ENCODE results near the gene SRGAP1. TPM values are rescaled to one million over a fixed set of nuclear protein-coding genes. Genes with fewer than 3 reads are reported as not detected.

SRGAP1 gene
- total and polyA plus RNA-seq, 2 of the 8 experiments (the other 6 are each of a cell fraction or from before 2014, with no cell fraction given): 3.2 to 7.3 TPM

DNA sequence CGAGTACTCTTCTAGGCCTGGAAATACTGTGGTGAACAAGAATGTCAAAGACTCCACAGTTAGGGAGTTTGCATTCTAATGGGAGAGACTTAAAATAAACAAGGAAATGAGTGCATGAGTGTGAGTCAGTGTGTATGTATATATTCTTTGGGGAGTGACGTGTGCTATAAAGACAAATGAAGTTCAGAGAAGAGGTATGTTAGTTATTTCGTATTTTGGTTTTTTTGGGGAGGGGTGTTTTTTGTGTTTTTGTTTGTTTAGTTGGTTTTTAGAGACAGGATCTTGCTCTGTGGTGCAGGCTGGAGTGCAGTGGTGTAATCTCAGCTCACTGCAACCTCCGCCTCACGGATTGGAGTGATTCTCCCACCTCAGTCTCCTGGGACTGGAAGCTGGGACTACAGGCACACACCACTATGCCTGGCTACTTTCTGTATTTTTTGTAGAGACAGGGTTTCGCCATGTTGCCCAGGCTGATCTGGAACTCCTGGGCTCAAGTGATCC is 74.3 kb downstream of the SRGAP1 start:
- H3K23me2 ChIP-seq (ENCODE audit: low read depth, low read length): no peaks in the 10 kb centered on the region
- no peak overlapping the region for H3K23ac ChIP-seq (ENCODE audit: insufficient read length)
- no peak overlapping the region for H2BK120ac ChIP-seq (replicated peaks; ENCODE audit: low read depth, low read length)
- peaks cover 0 to 4% (median 2%) of the 10 kb centered on the region in 4 experiments; a peak in 3 of 7 replicates for H3K4me1 ChIP-seq (replicated peaks in 1 of 4; ENCODE audit: control insufficient read depth in 3 of 4, insufficient read depth in 4 of 4, low read length in 3 of 4)
- no peak overlapping the region for H4K91ac ChIP-seq (replicated peaks; ENCODE audit: insufficient read length, low read length)
- H3K9ac ChIP-seq (replicated peaks in 1 of 4; ENCODE audit: extremely low read depth in 1 of 4, low read depth in 3 of 4, low read length in 3 of 4): no peak overlapping the region; a peak in 1 of 7 replicates
- H2BK15ac ChIP-seq (ENCODE audit: low read length): no peak overlapping the region
- H3K79me1 ChIP-seq (ENCODE audit: low read depth, low read length): no peaks in the 10 kb centered on the region
- no peak for FAIRE-seq
- no peak overlapping the region for H3K4ac ChIP-seq (replicated peaks; ENCODE audit: insufficient read length, low read depth, low read length)
- no peak for DNase-seq (ENCODE audit: low read depth in 1 of 2, low spot score in 2 of 2)
- no peak overlapping the region for H2AK5ac ChIP-seq (ENCODE audit: low read depth, low read length)
- H3K9me3 ChIP-seq (ENCODE audit: insufficient read depth in 2 of 2, low read depth in 1 of 2, low read length in 1 of 2): no peaks in the 10 kb centered on the region
- no peak overlapping the region for H3K4me3 ChIP-seq (ENCODE audit: extremely low read depth in 1 of 4, insufficient read depth in 2 of 4, low read depth in 3 of 4, low read length in 4 of 4)
- no peak overlapping the region for H2BK5ac ChIP-seq (ENCODE audit: low read depth, low read length)
- no peaks in the 10 kb centered on the region for H4K20me1 ChIP-seq (replicated peaks in 1 of 2; ENCODE audit: control insufficient read depth in 1 of 2, insufficient read depth in 2 of 2, low read length in 2 of 2)
- CTCF ChIA-PET (ENCODE audit: partially characterized antibody): no interaction called here
- H3K27me3 ChIP-seq (replicated peaks in 1 of 4; ENCODE audit: control insufficient read depth in 3 of 4, extremely low read depth in 1 of 4, insufficient read depth in 3 of 4, low read length in 3 of 4): no peaks in the 10 kb centered on the region
- H2BK20ac ChIP-seq (ENCODE audit: low read length): no peak overlapping the region
- no peaks in the 10 kb centered on the region for H3K36me3 ChIP-seq (ENCODE audit: control insufficient read depth in 2 of 4, insufficient read depth in 4 of 4, low read length in 3 of 4)
- H3K4me2 ChIP-seq (ENCODE audit: insufficient read depth in 1 of 2, low read depth in 2 of 2, low read length in 2 of 2): no peak overlapping the region
- no peaks in the 10 kb centered on the region; a peak in 1 of 4 replicates for H3K79me2 ChIP-seq (ENCODE audit: control insufficient read depth in 1 of 2, insufficient read depth in 2 of 2, low read length in 2 of 2)
- H3K14ac ChIP-seq (ENCODE audit: insufficient read length): no peak overlapping the region
- H4K8ac ChIP-seq (ENCODE audit: extremely low read depth, insufficient read depth, low read length): no peak overlapping the region; the same call in 1 of the 2 replicates
- WGBS, 2 experiments (ENCODE audit: extremely low coverage in 1 of 2, insufficient coverage in 1 of 2, insufficient read length in 1 of 2, insufficient replicate concordance in 2 of 2, low coverage in 1 of 2, low lambda C conversion rate in 2 of 2, missing lambda C conversion rate in 1 of 2): 82 to 100% methylated on average over 2 to 6 of the region's 6 CpGs
- H3K27ac ChIP-seq (ENCODE audit: low read depth, low read length): no peak overlapping the region
- no peak overlapping the region for H4K5ac ChIP-seq (ENCODE audit: insufficient read length, low read depth, low read length)
- H2AFZ ChIP-seq (ENCODE audit: low read length): no peak overlapping the region
- POLR2A ChIA-PET (ENCODE audit: partially characterized antibody): no interaction called here
- H3K56ac ChIP-seq (replicated peaks; ENCODE audit: insufficient read length, low read depth, low read length): no peak overlapping the region
- H2BK12ac ChIP-seq (ENCODE audit: low read depth, low read length): no peak overlapping the region
- H3K18ac ChIP-seq (ENCODE audit: extremely low read depth, low read length): no peak overlapping the region
- TF ChIP-seq BRCA1 (IDR thresholded peaks at IDR 0.05; ENCODE audit: low read depth, low read length) (no peak), BCL11A (IDR thresholded peaks at IDR 0.05; ENCODE audit: low read depth in 2 of 2, low read length in 2 of 2) (no peak), TAF1 (IDR thresholded peaks at IDR 0.05; ENCODE audit: low read depth, low read length) (no peak), CBX5 (IDR thresholded peaks at IDR 0.05; ENCODE audit: low read depth, low read length) (no peak), SP4 (IDR thresholded peaks at IDR 0.05; ENCODE audit: low read length) (no peak), HDAC2 (IDR thresholded peaks at IDR 0.05; ENCODE audit: borderline replicate concordance in 1 of 2, low read depth in 2 of 2, low read length in 2 of 2) (no peak), SIX5 (IDR thresholded peaks at IDR 0.05; ENCODE audit: low read depth, low read length) (no peak), POU5F1 (IDR thresholded peaks at IDR 0.05; ENCODE audit: low read depth, low read length) (no peak)
- TF ChIP-seq, protein P1, sequence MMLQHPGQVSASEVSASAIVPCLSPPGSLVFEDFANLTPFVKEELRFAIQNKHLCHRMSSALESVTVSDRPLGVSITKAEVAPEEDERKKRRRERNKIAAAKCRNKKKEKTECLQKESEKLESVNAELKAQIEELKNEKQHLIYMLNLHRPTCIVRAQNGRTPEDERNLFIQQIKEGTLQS (IDR thresholded peaks at IDR 0.05; ENCODE audit: insufficient read depth, low read depth, low read length): no peak
